ENCODE measurements around the gene NDST3.
"Not testable (repeated sequence)": the region's sequence is repeated elsewhere in the genome, so short reads cannot be mapped to it uniquely, and the experiment has no call there.

The NDST3 gene

DNA sequence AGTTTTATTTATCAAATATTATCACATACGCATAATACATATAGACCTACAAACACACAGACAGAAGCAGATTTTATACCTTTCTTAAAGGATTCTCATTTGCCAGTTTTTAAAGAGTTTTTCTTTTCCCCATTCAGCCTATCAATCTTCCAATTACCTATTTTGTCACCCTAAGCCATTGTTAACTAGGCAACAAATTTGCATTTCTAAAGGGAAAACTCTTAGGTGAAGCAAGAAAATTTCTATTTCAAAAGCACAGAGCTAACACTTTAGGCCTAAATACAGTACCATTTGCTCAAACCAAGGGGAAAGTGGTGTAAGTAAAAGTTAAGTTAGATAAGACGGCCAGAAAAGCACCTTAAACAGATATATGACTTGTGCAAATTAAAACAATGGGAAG, 156.6 kb downstream of the NDST3 start:
- no peak for DNase-seq

DNA sequence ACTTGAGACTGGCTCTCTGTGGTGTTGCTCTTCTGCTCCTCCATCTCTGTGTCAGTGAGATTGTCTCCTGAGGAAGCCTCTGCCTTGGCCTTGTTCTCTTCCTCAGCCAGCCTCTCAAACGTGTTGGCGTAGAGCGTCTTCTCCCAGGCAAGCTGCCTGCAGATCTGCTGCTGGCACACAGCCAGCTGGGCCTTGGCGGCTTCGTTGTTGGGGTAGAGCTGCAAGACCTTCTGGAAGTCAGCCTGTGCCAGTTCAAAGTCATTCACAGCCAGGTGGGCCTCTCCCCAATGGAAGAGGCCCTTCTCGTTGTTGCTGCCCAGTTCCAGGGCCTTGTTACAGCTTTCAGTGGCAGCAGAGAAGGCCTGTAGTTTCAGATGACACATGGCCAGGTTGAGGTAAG, 159.1 kb downstream of the NDST3 start:
- no peak for DNase-seq

DNA sequence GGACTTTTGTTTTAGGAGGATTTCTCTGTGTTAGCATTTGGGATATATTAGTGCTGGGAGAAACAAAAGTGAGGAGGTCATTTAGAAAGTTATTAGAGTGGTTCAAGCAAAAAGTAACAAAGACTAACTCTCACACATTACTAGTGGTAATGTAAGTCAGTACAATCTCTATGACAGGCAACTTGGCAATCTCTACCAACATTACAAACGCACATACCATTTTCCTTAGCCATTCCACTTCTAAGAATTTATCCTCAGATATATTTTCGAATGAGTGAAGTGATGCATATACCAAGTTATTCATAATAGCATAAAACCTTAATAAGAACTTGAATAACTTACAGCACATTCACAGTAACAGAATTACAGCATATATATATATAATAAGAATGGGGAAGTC, 172.3 kb downstream of the NDST3 start:
- no peak for DNase-seq

DNA sequence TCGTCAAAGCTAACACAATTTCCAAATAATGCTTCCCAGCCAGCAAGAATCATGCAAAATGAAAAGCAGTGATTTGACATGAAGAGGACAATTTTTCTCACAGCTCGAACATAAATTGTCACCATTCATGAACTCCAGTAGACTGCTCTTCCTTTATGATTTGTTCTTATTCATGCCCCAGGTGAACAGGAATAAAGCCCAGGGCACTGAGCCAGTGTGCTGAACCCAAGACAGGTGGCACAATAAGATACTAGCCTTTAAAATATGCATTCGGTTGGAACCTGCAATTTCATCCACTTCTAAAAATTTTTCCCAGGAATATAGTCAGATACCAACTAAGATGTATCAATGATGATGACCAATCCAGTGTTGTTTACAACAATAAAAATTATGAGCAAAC, 178.8 kb downstream of the NDST3 start:
- no peak for DNase-seq

DNA sequence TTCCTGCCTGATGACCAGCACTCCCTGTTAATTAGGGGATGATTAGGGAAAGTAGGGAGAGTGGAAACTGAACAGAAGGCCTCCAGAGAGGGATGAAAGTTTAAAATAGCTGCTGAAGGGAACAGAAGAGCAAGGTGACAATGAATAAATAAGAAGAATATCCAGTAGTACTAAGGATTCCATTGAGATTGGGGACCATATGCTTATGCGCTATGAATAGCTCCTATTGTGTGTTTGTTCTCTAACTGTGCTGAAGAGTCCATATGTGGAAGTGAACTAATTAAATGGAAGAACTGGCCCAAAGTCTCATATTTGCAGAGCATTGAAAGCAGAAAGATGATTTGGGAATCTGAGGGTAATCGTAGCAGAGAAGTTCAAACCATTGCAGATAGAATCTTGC, 181.5 kb downstream of the NDST3 start:
- DNase-seq, result no peak

DNA sequence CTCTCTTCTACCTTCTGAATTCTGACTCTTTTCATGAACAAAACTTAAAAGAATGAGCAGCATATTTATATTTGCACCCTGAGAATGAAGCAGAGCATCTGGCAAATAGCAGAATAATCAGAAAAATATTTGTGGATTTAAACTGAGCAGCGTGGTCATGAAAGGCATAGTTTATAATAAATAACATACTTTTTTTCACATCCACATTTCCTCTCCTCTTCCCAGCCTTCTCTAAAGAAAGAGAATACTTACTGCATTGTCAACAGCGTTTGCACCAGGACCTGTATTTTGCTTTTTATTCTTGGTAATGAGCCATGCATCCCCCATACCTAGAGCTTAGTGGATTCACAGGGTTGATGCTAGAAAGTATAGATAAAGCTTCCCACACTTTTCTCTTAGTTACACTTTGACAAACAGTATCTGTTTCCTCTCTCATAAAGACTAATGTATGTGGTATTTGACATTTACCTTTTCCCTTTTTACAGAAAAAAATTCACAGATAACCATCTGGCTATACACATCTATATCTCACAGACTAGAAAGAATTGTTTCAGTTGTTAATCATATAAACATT, 187.0 kb downstream of the NDST3 start:
- no peak for DNase-seq

DNA sequence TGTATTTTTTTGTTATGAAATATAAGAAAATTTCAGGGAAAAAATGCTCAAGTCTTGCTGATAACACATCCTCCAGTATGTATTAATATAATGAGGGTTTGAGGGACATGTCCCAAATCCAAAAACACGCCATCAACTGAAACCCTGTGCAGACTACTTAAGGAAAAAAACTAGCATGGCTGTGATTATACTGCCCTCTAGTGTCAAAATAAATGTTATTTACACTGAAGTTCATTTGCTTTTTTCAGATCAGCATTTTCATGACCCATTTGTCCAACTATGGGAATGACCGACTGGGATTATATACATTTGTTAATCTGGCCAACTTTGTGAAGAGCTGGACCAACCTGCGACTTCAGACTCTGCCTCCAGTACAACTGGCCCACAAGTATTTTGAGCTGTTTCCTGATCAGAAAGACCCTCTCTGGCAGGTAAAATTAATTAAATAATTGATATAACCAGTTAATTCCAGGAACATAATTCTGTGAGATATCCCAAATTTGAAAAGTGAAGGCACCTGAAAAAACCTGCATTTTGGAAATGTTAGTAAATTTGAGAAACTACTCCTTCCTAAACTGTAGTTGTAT, 190.1 kb downstream of the NDST3 start:
- peak; percentile 3 to 58 for DNase-seq

DNA sequence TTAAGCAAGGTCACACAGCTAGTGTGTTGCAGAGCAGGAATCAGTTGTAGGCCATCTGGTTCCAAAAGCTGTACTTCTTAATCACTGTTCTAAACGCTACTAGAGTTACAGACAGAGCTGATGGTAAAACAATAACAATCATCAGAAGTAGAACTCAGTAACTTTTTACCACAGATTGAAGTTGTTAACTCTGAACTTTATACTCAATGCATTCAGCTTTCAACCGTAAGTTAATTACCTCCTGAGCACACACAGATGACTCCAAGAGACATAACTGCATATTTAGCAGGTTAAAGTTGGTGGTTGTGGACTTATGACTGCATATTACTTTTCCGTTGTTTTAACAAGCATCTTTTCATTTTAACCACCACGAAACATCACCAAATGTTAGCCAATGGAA, 191.2 kb downstream of the NDST3 start:
- no peak for DNase-seq

DNA sequence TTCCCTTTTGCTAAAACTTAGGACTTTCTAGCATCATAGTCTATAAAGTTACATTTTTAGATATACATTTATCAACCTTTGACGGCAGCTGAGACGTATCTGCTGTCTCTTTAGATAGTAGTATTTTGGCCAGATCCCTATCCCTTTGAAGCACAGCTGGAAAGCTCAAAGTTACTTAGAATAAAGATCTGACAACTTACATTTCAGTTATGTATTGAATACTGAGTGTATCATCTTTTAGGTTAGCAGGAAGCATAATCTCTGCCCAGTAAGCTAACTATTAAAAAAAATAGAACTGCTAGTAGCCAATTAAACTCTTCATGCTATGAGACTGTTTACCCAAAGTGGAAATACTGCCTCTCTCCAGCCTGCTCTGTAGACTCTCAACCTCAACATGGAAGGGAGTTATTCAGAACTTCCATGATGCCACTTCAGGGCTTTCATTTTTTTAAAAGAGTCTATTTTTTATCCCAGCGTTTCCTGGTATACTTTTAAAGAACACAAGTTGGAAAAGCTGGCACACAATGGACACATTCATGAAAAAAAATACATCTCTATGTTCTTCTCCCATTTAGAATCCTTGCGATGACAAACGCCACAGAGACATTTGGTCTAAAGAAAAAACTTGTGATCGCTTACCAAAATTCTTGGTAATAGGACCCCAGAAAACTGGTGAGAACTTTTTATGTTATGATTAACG, 192.2 kb downstream of the NDST3 start:
- DNase-seq, result no peak

DNA sequence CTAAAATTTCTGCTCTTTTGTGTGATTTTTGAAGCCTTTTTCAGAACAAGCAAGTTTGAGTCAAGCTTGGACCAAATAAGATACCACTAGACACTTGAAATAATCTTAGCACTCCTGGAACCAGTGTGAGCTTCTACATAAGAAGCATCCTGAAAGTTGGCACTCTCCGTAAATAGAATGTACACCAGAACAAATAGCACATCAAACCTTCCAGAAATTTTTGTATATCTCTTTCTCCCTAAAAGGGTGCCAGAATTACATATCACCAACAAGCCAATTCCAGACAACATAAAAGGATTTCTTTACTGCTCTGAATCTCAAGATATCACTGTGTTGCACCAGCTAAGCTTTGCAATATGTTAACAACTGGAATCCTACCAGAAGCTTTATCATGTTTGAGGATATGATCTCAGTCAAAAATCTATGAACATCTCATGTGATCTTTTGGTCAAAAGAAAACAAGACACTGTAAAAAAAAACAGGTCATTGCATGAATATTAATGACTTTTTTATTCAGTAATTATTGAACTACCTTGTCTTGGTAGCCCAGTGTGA, 201.4 kb downstream of the NDST3 start:
- DNase-seq, result no peak

DNA sequence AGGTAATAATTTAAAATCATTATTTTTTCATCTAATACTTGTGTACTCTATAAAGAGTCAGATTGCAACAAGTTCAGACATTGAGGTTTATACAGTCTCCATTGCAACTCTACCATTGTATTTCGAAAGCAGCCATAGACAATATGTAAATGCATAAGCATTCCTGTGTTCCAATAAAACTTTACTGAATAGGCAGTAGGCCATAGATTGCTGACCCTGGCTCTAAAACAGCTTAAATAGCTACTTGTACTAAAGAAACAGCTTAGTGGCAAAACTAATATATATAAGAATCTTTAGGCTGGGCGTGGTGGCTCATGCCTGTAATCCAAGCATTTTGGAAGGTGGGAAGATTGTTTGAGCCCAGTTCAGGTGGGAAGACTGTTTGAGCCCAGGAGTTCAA, 203.2 kb downstream of the NDST3 start:
- no peak for DNase-seq

DNA sequence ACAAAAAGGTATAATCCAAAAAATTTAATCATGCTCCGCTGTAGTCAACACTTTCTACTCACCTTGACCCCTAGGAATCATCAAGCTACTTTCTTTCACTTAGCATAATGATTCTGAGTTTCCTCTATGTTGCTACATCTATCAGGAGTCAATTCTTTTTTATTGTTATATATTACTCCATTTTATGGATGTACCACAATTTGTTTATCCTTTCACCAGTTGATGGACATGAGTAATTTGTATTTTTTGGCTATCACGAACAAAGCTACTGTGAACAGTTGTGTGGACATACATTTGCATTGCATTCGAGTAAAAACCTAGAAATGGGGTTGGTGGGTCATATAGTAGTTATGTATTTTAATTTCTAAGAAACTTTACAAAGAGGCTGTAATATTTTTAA, 215.6 kb downstream of the NDST3 start:
- DNase-seq, result no peak

DNA sequence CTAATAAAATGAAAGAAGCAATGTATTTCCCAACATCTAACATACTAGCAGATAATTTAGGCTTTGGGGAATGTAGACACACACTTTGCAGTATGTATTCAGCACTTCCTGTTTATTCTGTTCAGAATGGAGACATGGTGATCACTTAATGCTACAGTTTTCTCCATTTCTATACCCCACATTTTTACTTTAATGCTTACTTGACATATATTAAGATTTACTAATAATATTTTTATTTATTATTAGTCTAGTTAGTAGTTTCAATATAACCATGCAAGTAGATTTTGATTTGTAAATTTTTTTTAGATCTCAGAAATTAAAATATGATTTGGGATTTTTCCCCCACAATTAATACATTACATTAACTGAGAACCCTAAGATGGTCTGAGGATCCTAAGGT, 220.1 kb downstream of the NDST3 start:
- DNase-seq, result no peak

DNA sequence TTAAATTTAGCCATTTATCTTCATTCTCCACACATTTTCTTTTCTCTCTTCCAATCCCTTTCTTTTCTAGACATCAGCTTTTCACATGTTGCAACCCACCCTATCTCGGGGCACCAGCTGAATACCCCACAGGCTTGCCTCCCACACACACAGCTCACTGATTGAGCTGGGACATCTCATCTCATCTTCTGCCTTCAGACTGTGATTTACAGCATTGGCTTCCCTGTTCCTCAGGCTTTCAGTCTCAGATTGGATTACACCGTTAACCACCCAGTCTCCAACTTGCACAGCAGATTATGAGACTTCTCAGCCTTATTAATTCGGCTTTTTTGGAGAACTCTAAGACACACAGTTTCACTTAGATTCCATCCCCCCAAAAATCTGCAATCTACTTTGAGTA, 224.8 kb downstream of the NDST3 start:
- no peak for DNase-seq

DNA sequence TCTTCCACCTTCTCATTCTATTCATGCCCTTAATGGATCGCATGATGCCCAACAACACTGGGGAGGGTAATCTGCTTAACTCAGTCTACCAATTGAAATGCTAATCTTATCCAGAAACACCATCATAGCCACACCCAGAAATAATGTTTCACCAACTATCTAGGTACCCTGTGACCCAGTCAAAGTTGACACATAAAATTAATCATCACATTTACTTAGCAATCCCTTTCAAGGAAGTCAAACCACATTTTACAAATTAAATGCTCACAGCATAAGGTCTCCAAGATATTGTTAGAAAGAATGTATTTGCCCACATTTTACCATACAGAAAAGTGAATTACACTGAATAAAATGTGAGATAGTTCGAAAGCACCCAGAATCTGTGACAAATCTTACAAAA, 226.0 kb downstream of the NDST3 start:
- no peak for DNase-seq

DNA sequence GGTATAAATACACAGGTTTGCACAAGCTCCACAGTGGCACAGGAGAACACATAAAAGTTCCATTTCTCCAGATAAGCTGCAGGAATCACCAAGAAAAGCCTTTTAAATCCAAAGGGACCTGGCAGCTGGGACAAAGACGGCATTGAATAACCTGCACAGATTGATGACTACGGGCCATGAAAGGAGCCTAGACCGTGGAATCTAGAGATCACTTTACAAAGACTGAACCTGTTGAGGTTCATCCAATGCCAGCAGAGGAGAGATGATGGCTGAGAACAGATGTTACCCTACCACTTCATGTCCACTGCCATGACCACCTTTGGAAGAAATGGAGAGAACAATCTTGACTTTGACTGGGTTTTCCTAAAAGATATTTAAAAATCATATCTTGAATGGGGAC, 229.8 kb downstream of the NDST3 start:
- no peak for DNase-seq

DNA sequence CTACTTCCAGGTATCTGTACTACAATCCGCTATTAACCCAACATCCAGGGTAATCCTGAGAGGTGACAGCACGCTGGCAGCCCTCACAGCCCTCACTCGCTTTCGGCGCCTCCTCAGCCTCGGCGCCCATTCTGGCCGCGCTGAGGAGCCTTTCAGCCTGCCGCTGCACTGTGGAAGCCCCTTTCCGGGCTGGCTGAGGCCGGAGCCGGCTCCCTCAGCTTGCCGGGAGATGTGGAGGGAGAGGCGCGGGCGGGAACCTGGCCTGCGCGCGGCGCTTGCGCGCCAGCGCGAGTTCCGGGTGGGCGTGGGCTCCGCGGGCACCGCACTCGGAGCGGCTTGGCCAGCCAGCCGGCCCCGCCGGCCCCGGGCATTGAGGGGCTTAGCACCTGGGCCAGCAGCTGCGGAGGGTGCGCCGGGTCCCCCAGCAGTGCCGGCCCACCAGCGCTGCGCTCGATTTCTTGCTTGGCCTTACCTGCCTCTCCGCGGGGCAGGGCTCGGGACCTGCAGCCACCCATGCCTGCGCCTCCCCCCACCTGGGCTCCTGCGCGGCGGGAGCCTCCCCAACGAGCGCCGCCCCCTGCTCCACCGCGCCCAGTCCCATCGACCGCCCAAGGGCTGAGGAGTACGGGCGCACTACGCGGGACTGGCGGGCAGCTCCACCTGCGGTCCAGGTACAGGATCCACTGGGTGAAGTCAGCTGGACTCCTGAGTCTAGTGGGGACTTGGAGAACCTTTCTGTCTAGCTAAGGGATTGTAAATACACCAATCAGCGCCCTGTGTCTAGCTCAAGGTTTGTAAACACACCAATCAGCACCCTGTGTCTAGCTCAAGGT, 231.2 kb downstream of the NDST3 start:
- DNase-seq, result peak in 1 of 2 donors; percentile 23

DNA sequence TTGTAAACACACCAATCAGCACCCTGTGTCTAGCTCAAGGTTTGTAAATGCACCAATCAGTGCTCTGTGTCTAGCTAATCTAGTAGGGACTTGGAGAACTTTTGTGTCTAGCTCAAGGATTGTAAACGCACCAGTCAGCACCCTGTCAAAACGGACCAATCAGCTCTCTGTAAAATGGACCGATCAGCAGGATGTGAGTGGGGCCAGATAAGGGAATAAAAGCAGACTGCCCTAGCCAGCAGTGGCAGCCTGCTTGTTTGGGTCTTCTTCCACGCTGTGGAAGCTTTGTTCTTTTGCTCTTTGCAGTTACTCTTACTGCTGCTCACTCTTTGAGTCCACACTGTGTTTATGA, 231.8 kb downstream of the NDST3 start:
- DNase-seq, result not testable (repeated sequence)

DNA sequence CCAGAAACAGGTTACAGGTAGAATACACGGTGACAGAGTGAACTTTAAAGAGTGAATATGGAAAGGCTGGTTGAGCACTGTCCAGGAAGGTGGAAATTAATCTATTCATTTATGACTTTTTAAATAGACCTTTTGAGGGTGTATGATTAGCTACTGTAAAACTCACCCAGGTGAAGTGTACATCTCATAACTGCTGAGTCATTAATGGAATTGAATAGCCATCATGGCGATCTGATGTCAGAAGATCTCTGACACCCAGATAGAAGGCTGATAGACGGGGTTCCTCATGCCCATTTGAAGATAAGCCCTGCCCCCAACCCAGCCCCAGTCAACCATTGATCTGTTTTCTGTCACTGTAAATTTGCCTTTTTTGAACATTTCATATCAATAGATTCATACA, 234.5 kb downstream of the NDST3 start:
- DNase-seq, result no peak

DNA sequence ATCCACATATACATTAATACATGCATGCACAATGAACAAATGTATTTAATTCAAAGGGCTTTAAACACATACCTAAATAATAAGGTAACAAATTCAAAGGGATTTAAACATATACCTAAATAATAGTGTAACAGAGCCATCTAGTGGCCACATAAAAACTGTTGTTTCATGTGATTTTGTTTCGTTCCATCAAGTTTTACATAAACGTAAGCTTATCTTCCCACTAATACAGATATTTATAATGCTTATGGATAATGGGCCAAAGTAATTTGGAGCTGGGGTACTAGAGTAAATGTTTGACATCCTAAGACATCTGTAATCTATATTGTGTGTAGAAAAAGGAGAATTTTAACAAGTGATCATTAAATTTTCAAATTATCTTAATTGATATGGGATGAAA, 236.2 kb downstream of the NDST3 start:
- DNase-seq, result peak; percentile 24 to 68

DNA sequence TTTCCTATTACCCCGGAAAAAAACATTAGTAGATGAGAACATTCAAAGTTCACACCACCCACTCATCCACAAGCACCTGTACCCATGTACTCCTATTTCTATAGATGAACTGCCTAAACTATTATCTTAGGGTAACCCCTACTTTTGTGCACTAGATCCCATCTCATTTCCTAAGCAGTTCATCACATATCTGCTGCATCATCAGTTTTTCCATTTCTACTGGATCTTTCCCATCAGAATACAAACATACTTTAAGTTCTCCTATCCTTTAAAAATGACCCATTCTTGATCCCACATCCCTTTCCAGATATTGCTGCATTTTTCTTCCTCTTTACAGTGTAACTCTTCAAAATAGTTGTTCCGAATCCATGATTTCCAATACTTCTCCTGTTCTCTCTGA, 237.5 kb downstream of the NDST3 start:
- no peak for DNase-seq

DNA sequence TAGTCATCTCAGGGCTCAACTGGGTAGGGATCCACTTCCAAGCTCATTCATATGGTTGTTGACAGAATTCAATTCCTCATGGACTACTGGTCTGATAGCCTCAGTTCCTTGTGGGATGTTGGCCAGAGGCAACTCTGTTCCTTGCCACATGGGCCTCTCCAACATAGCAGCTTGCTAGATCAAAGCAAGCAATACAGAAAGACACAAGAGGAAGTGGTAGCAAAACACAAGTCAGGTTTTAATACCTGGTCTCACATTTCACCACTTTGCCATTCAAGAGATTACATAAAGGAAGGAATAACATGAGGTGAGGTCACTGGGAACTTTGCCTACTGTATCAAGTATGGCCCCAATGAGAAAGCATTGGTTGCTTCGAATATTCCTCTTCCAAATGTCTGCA, 239.4 kb downstream of the NDST3 start:
- no peak for DNase-seq

DNA sequence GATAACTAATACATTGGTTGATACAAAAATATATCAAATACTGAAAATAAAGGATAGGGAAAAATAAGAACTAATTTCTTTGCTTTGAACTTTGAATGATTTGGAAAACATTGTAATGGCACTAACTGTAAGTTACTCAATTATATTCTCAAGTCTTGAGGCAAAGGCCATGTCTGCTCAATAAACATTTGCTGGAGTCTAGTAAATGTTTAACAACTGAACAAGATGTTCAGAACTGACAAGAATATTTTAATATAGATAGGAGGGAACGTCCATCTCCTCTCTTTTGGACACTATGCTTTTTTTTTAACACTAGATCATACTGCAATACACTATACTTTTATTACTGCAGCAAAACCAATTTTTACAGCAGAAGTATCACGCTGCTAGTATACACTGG, 242.3 kb downstream of the NDST3 start:
- DNase-seq, result no peak

DNA sequence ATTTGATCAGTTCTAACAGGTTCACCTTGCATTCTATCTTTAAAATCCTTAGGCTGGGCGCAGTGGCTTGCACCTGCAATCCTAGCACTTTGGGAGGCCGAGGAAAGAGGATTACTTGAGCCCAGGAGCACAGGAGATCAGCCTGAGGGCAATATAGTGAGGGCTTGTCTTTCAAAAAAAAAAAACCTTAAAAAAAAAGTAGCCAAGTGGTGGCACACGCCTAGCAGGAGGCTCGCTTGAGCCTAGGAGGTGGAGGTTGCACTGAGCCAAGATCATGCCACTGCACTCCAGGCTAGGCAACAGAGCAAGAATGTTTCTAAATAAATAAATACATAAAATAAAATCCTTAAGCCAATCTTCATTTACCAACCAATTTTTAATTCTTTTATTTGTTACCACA, 243.0 kb downstream of the NDST3 start:
- no peak for DNase-seq
